Esophagus squamous epithelium (tissue), 4 donors: ENCODE results near the gene CNTN4.

Experiments used
- CTCF ChIP-seq, 6 experiments: fragments of 450-650 bp in 4 of 6; fragments of 200-600 bp in 2 of 6; sonication (generic) in 2 of 6; IDR thresholded peaks; one replicate each; pipeline ENCODE4 v1.5.1; 2016 to 2019; ENCODE audit warnings: antibody characterized with exemption in 6 of 6, mild to moderate bottlenecking in 4 of 6, moderate library complexity in 4 of 6
- POLR2A ChIP-seq, 4 donors: fragments of 450-650 bp; IDR thresholded peaks; one replicate each; pipeline ENCODE4 v1.6.1; 2017; ENCODE audit warnings: antibody characterized with exemption in 4 of 4, mild to moderate bottlenecking in 4 of 4, moderate library complexity in 3 of 4

- TF ChIP-seq CTCF (IDR thresholded peaks at IDR 0.05) (no peak), POLR2A (IDR thresholded peaks at IDR 0.05) (no peak)
Observed at GRCh38 chr3:2823437-2824211, 725.0 kb downstream of the CNTN4 start.
